GM12878 (cell line): ENCODE results near the gene MIS12. TPM values are rescaled to one million over a fixed set of nuclear protein-coding genes. Genes with fewer than 3 reads are reported as not detected.
A peak's percentile ranks its signal among the peaks of the same experiment; 100 is the strongest.

Experiments used
- ATAC-seq: fragments of 200-7000 bp; cut with Tn5 transposase; 3 replicates; pipeline ENCODE4 v1.9.1; 2020; ENCODE audit warnings: mild to moderate bottlenecking, moderate library complexity
- BruUV-seq: library from RNA; stranded (reverse); fragments of 400-500 nt; replicated peaks from 2 replicates; lab custom pipeline; 2021; lab: Mats Ljungman, UMichigan
- CTCF ChIA-PET: fragments of 300-600 bp; sonication (Branson Sonifier 250); formaldehyde crosslinking; extraction: SDS; loops from one replicate; lab custom pipeline; 2021; ENCODE audit warnings: inconsistent platforms; lab: Yijun Ruan, JAX
- POLR2A ChIA-PET: fragments of 350-600 bp; formaldehyde crosslinking; extraction: SDS; loops from one replicate; lab custom pipeline; 2021; ENCODE audit warnings: inconsistent platforms; lab: Charles Lee
- RAD21 ChIA-PET: fragments of 300-600 bp; sonication (Branson Sonifier 250); formaldehyde crosslinking; loops from one replicate; lab custom pipeline; 2023; ENCODE audit warnings: antibody characterized with exemption; ENCODE audit not compliant: unreplicated experiment; lab: Charles Lee
- SMC1A ChIA-PET: fragments of 300-600 bp; sonication (Branson Sonifier 250); formaldehyde crosslinking; loops from one replicate; lab custom pipeline; 2023; ENCODE audit not compliant: unreplicated experiment, uncharacterized antibody; lab: Charles Lee
- DNase-seq: peaks from one replicate; pipeline ENCODE4 v3.0.0-alpha.2; 2011; ENCODE audit warnings: low read depth, low spot score
- FAIRE-seq: peaks from 3 replicates; lab custom pipeline; 2011; peaks lifted over from hg19 to GRCh38; lab: Jason Lieb, UNC
- H2AFZ ChIP-seq: 2 replicates; pipeline ENCODE4 v1.6.0; 2011; ENCODE audit warnings: low read depth, low read length, control low read depth; ENCODE audit not compliant: control insufficient read depth
- H3K27ac ChIP-seq: 2 replicates; pipeline ENCODE4 v1.5.1; 2011; ENCODE audit warnings: control low read depth; ENCODE audit not compliant: control insufficient read depth, insufficient read depth
- H3K27me3 ChIP-seq, 2 experiments: replicated peaks in 1 of 2; 2 replicates each; pipeline versions ENCODE4 v1.6.0 to v1.6.1; 2011; ENCODE audit warnings: low read length in 1 of 2; ENCODE audit not compliant: control insufficient read depth in 2 of 2, insufficient read depth in 2 of 2
- H3K36me3 ChIP-seq, 2 experiments: 2 replicates each; pipeline ENCODE4 v1.5.1; 2011; ENCODE audit warnings: low read length in 1 of 2; ENCODE audit not compliant: control insufficient read depth in 2 of 2, insufficient read depth in 2 of 2
- H3K4me1 ChIP-seq: 2 replicates; pipeline ENCODE4 v1.6.1; 2011; ENCODE audit warnings: mild to moderate bottlenecking, low read length, moderate library complexity, mixed read lengths; ENCODE audit not compliant: control insufficient read depth, insufficient read depth
- H3K4me2 ChIP-seq: 2 replicates; pipeline ENCODE4 v1.6.0; 2011; ENCODE audit warnings: control low read depth; ENCODE audit not compliant: control insufficient read depth, insufficient read depth
- H3K4me3 ChIP-seq: fragments of 200-600 bp; sonication (generic); 2 replicates; pipeline ENCODE4 v1.5.1; 2016
- H3K79me2 ChIP-seq: 2 replicates; pipeline ENCODE4 v1.6.0; 2011; ENCODE audit warnings: low read length; ENCODE audit not compliant: control insufficient read depth, insufficient read depth
- H3K9ac ChIP-seq: 2 replicates; pipeline ENCODE4 v1.8.0; 2011; ENCODE audit warnings: low read length, control low read depth, mixed read lengths; ENCODE audit not compliant: control insufficient read depth, insufficient read depth
- H3K9me3 ChIP-seq: replicated peaks from 3 replicates; pipeline ENCODE4 v1.5.1; 2011; ENCODE audit warnings: mild to moderate bottlenecking, low read length; ENCODE audit not compliant: control insufficient read depth, insufficient read depth
- H4K20me1 ChIP-seq: 2 replicates; pipeline ENCODE4 v1.6.0; 2011; ENCODE audit not compliant: control insufficient read depth, insufficient read depth
- CBX5 ChIP-seq: sonication (generic); IDR thresholded peaks from 2 replicates; pipeline ENCODE4 v1.6.1; 2016; ENCODE audit warnings: low read depth, moderate library complexity, mild to moderate bottlenecking, inconsistent platforms
- CHD1 ChIP-seq: IDR thresholded peaks from 2 replicates; pipeline ENCODE4 v1.6.1; 2012; ENCODE audit warnings: low read depth, low read length, improper control_type of control experiment
- CHD2 ChIP-seq: IDR thresholded peaks from 2 replicates; pipeline ENCODE4 v1.6.1; 2011; ENCODE audit warnings: low read depth, low read length, improper control_type of control experiment, borderline replicate concordance
- ETV6 ChIP-seq, 2 experiments: fragments of 450-650 bp in 1 of 2; IDR thresholded peaks in 1 of 2; conservative IDR thresholded peaks in 1 of 2; 2 replicates each; pipeline ENCODE4 v1.6.1; 2014; ENCODE audit warnings: antibody characterized with exemption in 1 of 2, borderline replicate concordance in 1 of 2, low read depth in 1 of 2, mild to moderate bottlenecking in 1 of 2, moderate library complexity in 1 of 2
- GATAD2B ChIP-seq: fragments of 450-650 bp; conservative IDR thresholded peaks from 2 replicates; pipeline ENCODE4 v1.6.1; 2017; ENCODE audit warnings: low read depth, mild to moderate bottlenecking, moderate library complexity
- HCFC1 ChIP-seq: fragments of 150-350 bp; IDR thresholded peaks from 2 replicates; pipeline ENCODE4 v1.6.1; 2014; ENCODE audit warnings: low read length
- IRF4 ChIP-seq: IDR thresholded peaks from 2 replicates; pipeline ENCODE4 v1.6.1; 2011; ENCODE audit warnings: low read depth, low read length
- KAT2A ChIP-seq: conservative IDR thresholded peaks from 2 replicates; pipeline ENCODE4 v1.6.1; 2011; ENCODE audit warnings: low read depth, low read length; ENCODE audit not compliant: control insufficient read depth
- POLR2A ChIP-seq: IDR thresholded peaks from 2 replicates; pipeline ENCODE4 v1.6.1; 2011; ENCODE audit warnings: low read depth, mild to moderate bottlenecking, low read length
- TCF7 ChIP-seq: IDR thresholded peaks from 2 replicates; pipeline ENCODE4 v1.6.1; 2014; ENCODE audit warnings: antibody characterized with exemption, borderline replicate concordance
- WGBS: methylation state at CpG from one replicate; pipeline ENCODE4 v1.1.6; 2016; ENCODE audit warnings: low lambda C conversion rate; ENCODE audit not compliant: insufficient replicate concordance, insufficient coverage; ENCODE audit errors: missing lambda C conversion rate; 5-methylcytosine and 5-hydroxymethylcytosine counted together
- in situ Hi-C: fragments of 300-500 bp; cut with MboI; formaldehyde crosslinking; loops from 9 replicates; pipeline ENCODE4 v1.14.3; 2018; ENCODE audit warnings: mixed read lengths
- intact Hi-C: fragments of 100-400 bp; cut with micrococcal nuclease; formaldehyde crosslinking; loops from one replicate; pipeline ENCODE4 v1.14.2; 2022; ENCODE audit not compliant: unreplicated experiment
- polyA plus RNA-seq, 11 experiments: library from polyadenylated mRNA; depleted of rRNA in 4 of 11; unstranded in 6 of 11; stranded (reverse) in 5 of 11; fragments of >200 nt; fragmentation: Nextera tagmentation in 4 of 11; fragmentation: Illumina TruSeq in 1 of 11; extraction: Ambion mirVana in 4 of 11; extraction: Trizol in 1 of 11; gene quantifications; 1 replicate in 1 of 11; 2 replicates in 10 of 11; pipeline versions ENCODE4 v1.2.1 to v1.2.3, GENCODE V29; 2011 to 2016; ENCODE audit warnings: inconsistent platforms in 2 of 11, missing spikeins in 2 of 11, low read depth in 1 of 11
- total RNA-seq, 4 experiments: library from RNA; depleted of rRNA in 3 of 4; stranded (reverse); fragments of >200 nt in 3 of 4; fragmentation: Illumina TruSeq in 1 of 4; extraction: Trizol in 1 of 4; gene quantifications; 2 replicates each; pipeline versions ENCODE4 v1.2.1 to v1.2.3, GENCODE V29; 2013 to 2021
- TF ChIP-seq, protein P1 (sequence below): IDR thresholded peaks from 2 replicates; pipeline ENCODE4 v1.6.1; 2012; ENCODE audit warnings: low read depth, low read length, improper control_type of control experiment
- TF ChIP-seq, protein P2 (sequence below): IDR thresholded peaks from 2 replicates; pipeline ENCODE4 v1.6.1; 2011; ENCODE audit warnings: borderline replicate concordance, low read depth, mild to moderate bottlenecking, moderate library complexity, low read length; ENCODE audit not compliant: insufficient read depth, poor library complexity, severe bottlenecking
- TF ChIP-seq, protein P3 (sequence below): fragments of 450-650 bp; IDR thresholded peaks from 2 replicates; pipeline ENCODE4 v1.6.1; 2017; ENCODE audit warnings: antibody characterized with exemption, mild to moderate bottlenecking, moderate library complexity

MIS12 gene
- total and polyA plus RNA-seq, 10 of the 15 experiments (the other 5 are each of a cell fraction or from before 2014, with no cell fraction given), result 19.8 to 34.2 (median 25.0) TPM

DNA sequence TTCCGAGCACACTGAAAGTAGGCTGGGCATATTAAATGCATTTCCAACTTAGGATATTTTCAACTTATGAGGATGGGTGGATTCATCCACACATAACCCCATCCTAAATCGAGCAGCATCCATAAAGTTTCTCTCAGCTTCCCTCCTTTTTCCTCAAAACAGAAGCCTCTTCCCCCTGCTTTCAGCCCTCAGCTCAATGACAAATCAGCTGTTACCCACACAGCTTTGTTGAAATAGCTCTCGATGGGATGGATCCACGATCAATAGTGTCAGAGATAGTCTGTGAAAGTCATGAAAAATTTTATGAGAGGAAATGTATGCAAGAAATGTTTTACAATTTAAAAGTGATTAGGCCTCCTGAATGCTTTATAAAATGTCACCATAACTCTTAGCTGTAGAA is 20.1 kb upstream of the MIS12 start:
- Histone ChIP-seq H3K79me2 (peaks cover 60% of the 10 kb centered on the region), H3K4me3 (peak overlapping the region; percentile 87), H3K4me2 (peak overlapping the region; percentile 79), H3K9ac (no peak overlapping the region), H3K4me1 (no peaks in the 10 kb centered on the region), H3K36me3 (peaks cover 1 to 6% of the 10 kb centered on the region in 2 experiments; a peak in 3 of 4 replicates), H4K20me1 (no peaks in the 10 kb centered on the region), H3K27me3 (no peaks in the 10 kb centered on the region), H3K27ac (no peak overlapping the region), H2AFZ (no peak overlapping the region), H3K9me3 (no peaks in the 10 kb centered on the region)
- TF ChIP-seq, protein P1, sequence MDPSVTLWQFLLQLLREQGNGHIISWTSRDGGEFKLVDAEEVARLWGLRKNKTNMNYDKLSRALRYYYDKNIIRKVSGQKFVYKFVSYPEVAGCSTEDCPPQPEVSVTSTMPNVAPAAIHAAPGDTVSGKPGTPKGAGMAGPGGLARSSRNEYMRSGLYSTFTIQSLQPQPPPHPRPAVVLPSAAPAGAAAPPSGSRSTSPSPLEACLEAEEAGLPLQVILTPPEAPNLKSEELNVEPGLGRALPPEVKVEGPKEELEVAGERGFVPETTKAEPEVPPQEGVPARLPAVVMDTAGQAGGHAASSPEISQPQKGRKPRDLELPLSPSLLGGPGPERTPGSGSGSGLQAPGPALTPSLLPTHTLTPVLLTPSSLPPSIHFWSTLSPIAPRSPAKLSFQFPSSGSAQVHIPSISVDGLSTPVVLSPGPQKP, result no peak
- TF ChIP-seq GATAD2B (no peak), CHD2 (no peak), KAT2A (no peak), IRF4 (no peak), TCF7 (no peak), ETV6 (conservative IDR thresholded peaks at IDR 0.05 in 1 of 2, IDR thresholded peaks at IDR 0.05 in 1 of 2; ENCODE audit: borderline replicate concordance in 1 of 2, low read depth in 1 of 2) (no peak), HCFC1 (no peak), CBX5 (no peak), POLR2A (no peak), CHD1 (no peak)
- TF ChIP-seq, protein P2, sequence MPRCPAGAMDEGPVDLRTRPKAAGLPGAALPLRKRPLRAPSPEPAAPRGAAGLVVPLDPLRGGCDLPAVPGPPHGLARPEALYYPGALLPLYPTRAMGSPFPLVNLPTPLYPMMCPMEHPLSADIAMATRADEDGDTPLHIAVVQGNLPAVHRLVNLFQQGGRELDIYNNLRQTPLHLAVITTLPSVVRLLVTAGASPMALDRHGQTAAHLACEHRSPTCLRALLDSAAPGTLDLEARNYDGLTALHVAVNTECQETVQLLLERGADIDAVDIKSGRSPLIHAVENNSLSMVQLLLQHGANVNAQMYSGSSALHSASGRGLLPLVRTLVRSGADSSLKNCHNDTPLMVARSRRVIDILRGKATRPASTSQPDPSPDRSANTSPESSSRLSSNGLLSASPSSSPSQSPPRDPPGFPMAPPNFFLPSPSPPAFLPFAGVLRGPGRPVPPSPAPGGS, result no peak
- TF ChIP-seq, protein P3, sequence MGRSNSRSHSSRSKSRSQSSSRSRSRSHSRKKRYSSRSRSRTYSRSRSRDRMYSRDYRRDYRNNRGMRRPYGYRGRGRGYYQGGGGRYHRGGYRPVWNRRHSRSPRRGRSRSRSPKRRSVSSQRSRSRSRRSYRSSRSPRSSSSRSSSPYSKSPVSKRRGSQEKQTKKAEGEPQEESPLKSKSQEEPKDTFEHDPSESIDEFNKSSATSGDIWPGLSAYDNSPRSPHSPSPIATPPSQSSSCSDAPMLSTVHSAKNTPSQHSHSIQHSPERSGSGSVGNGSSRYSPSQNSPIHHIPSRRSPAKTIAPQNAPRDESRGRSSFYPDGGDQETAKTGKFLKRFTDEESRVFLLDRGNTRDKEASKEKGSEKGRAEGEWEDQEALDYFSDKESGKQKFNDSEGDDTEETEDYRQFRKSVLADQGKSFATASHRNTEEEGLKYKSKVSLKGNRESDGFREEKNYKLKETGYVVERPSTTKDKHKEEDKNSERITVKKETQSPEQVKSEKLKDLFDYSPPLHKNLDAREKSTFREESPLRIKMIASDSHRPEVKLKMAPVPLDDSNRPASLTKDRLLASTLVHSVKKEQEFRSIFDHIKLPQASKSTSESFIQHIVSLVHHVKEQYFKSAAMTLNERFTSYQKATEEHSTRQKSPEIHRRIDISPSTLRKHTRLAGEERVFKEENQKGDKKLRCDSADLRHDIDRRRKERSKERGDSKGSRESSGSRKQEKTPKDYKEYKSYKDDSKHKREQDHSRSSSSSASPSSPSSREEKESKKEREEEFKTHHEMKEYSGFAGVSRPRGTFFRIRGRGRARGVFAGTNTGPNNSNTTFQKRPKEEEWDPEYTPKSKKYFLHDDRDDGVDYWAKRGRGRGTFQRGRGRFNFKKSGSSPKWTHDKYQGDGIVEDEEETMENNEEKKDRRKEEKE, result no peak
- ChIA-PET POLR2A (interaction anchor here (2.3 kb wide), 1 partner anchor 27 kb away, joined by 7 read pairs; the partner anchor contains the start of gene C1QBP), CTCF (interaction anchor here (0.9 to 1.6 kb wide), 3 partner anchors 19 to 27 kb away, joined by 3 to 9 read pairs (median 3); partner anchors contain the start of genes C1QBP and DERL2), RAD21 (no interaction called here), SMC1A (interaction anchor here (0.5 to 1.0 kb wide), 3 partner anchors 20 to 553 kb away, joined by 3 to 4 read pairs (median 4); partner anchors contain the start of genes DERL2 and MIS12)
- in situ Hi-C loops (no loop called here), intact Hi-C loops (no loop called here)
- no peak for ATAC-seq
- DNase-seq, result no peak
- WGBS, result 98% methylated on average over 4 of the region's 4 CpGs
- no peak for FAIRE-seq
- no TSS peak for BruUV-seq
